GM21367 (cell line): ENCODE data around the gene OGA.

Experiments used
- ATAC-seq: cut with Tn5 transposase; IDR thresholded peaks from one replicate; pipeline ENCODE4 v1.9.1; 2021; ENCODE audit not compliant: unreplicated experiment

OGA gene

GRCh38 chr10:101761226-101761625 lies 57.0 kb downstream of the OGA start:
- no peak for ATAC-seq

GRCh38 chr10:101760510-101760909 lies 57.7 kb downstream of the OGA start:
- no peak for ATAC-seq

- ATAC-seq = no peak
Observed at GRCh38 chr10:101759309-101760247, 58.7 kb downstream of the OGA start.

- ATAC-seq = no peak
Observed at GRCh38 chr10:101758858-101759257, 59.4 kb downstream of the OGA start.

- no peak for ATAC-seq
Observed at GRCh38 chr10:101752241-101752640, 66.0 kb downstream of the OGA start.

GRCh38 chr10:101749047-101750016 lies 68.9 kb downstream of the OGA start:
- ATAC-seq = no peak

GRCh38 chr10:101748496-101748895 lies 69.7 kb downstream of the OGA start:
- no peak for ATAC-seq

GRCh38 chr10:101745074-101745696 lies 73.1 kb downstream of the OGA start:
- ATAC-seq = no peak

- ATAC-seq = no peak
Observed at GRCh38 chr10:101744267-101744666, 74.0 kb downstream of the OGA start.

- no peak for ATAC-seq
Observed at GRCh38 chr10:101741938-101742337, 76.3 kb downstream of the OGA start.

GRCh38 chr10:101736666-101737065 lies 81.6 kb downstream of the OGA start:
- no peak for ATAC-seq
